Testis (tissue), 2 donors: ENCODE data around the gene PXDN.

Experiments
- CTCF ChIP-seq, 3 experiments: fragments of 450-650 bp in 2 of 3; fragments of 200-600 bp in 1 of 3; sonication (generic) in 1 of 3; IDR thresholded peaks; one replicate each; pipeline ENCODE4 v1.5.1; 2016 to 2019; ENCODE audit warnings: antibody characterized with exemption in 3 of 3, mild to moderate bottlenecking in 2 of 3, moderate library complexity in 1 of 3
- POLR2A ChIP-seq: fragments of 450-650 bp; IDR thresholded peaks from one replicate; pipeline ENCODE4 v1.6.1; 2017; ENCODE audit warnings: antibody characterized with exemption, mild to moderate bottlenecking, moderate library complexity

DNA sequence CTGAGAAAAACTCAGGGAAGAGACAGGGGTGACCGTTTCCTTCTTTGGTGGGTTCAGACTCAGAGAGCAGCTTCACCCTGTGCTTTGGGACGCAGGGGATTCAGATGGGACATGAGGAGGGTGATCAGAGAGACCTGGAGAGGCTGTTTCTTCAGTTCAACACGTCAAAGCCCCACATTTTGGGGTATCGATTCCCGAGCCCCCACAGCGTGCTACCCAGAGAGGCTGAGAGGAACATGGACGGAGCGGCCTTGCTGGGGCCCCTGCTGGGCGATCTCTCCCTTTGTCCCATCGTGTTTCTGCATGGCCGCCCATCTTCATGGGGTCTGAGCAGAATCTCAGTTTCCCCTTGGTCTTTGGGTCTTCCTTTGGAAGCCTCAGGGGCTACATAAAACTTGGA is 38.2 kb upstream of the PXDN start:
- no peak for TF ChIP-seq CTCF (IDR thresholded peaks at IDR 0.05)
- no peak for TF ChIP-seq POLR2A
